Neural cell (in vitro differentiated cells): ENCODE data around the gene ZNF750. TPM values are rescaled to one million over a fixed set of nuclear protein-coding genes. Genes with fewer than 3 reads are reported as not detected.

ENCODE experiments used
- H2AFZ ChIP-seq: fragments of 200-600, 300-800 bp; sonication (generic), shearing (Covaris generic); 2 replicates; pipeline ENCODE4 v1.6.0; 2014; ENCODE audit warnings: low read depth, mild to moderate bottlenecking, antibody characterized with exemption, low read length, moderate library complexity
- H3F3A ChIP-seq: fragments of 200-600 bp; shearing (Covaris generic); 2 replicates; pipeline ENCODE4 v1.6.1; 2016; ENCODE audit warnings: mild to moderate bottlenecking, moderate library complexity, mixed read lengths, antibody characterized with exemption, low read length; ENCODE audit not compliant: insufficient read depth, poor library complexity, severe bottlenecking
- H3K27ac ChIP-seq: fragments of 200-600, 300-800 bp; sonication (generic), shearing (Covaris generic); 2 replicates; pipeline ENCODE4 v1.5.1; 2014; ENCODE audit warnings: mild to moderate bottlenecking, low read length, moderate library complexity
- H3K27me3 ChIP-seq: fragments of 300-800, 200-600 bp; sonication (generic), shearing (Covaris generic); 2 replicates; pipeline ENCODE4 v1.6.0; 2014; ENCODE audit warnings: mild to moderate bottlenecking, low read depth, low read length, moderate library complexity; ENCODE audit not compliant: insufficient read depth
- H3K36me3 ChIP-seq: fragments of 300-800, 200-600 bp; sonication (generic), shearing (Covaris generic); 2 replicates; pipeline ENCODE4 v1.5.1; 2014; ENCODE audit warnings: mild to moderate bottlenecking, antibody characterized with exemption, low read length, moderate library complexity; ENCODE audit not compliant: insufficient read depth
- H3K4me2 ChIP-seq: fragments of 300-800, 200-600 bp; sonication (generic), shearing (Covaris generic); 2 replicates; pipeline ENCODE4 v1.6.0; 2014; ENCODE audit warnings: mild to moderate bottlenecking, low read length
- H3K4me3 ChIP-seq: fragments of 300-800, 200-600 bp; sonication (generic), shearing (Covaris generic); 2 replicates; pipeline ENCODE4 v1.5.1; 2014; ENCODE audit warnings: mild to moderate bottlenecking, low read length, moderate library complexity
- H3K79me2 ChIP-seq: fragments of 200-600 bp; shearing (Covaris generic); replicated peaks from 2 replicates; pipeline ENCODE4 v1.6.0; 2014; ENCODE audit warnings: mild to moderate bottlenecking, low read length, moderate library complexity; ENCODE audit not compliant: insufficient read depth
- H3K9ac ChIP-seq: fragments of 300-800, 200-600 bp; sonication (generic), shearing (Covaris generic); 2 replicates; pipeline ENCODE4 v1.6.1; 2016; ENCODE audit warnings: mild to moderate bottlenecking, low read length, mixed read lengths
- H3K9me2 ChIP-seq: fragments of 200-600 bp; shearing (Covaris generic); 2 replicates; pipeline ENCODE4 v1.6.1; 2016; ENCODE audit warnings: mild to moderate bottlenecking, low read length, mixed read lengths; ENCODE audit not compliant: insufficient read depth
- H3K9me3 ChIP-seq: fragments of 200-600, 300-800 bp; sonication (generic), shearing (Covaris generic); 2 replicates; pipeline ENCODE4 v1.6.1; 2016; ENCODE audit warnings: mild to moderate bottlenecking, mixed run types, low read length, moderate library complexity, mixed read lengths
- H4K20me1 ChIP-seq: fragments of 200-600 bp; shearing (Covaris generic); 2 replicates; pipeline ENCODE4 v1.6.1; 2016; ENCODE audit warnings: mild to moderate bottlenecking, mixed run types; ENCODE audit not compliant: insufficient read depth
- CTCF ChIP-seq: fragments of 450-650 bp; IDR thresholded peaks from 2 replicates; pipeline ENCODE4 v1.5.1; 2014; ENCODE audit warnings: antibody characterized with exemption, mild to moderate bottlenecking, moderate library complexity; ENCODE audit not compliant: poor library complexity, severe bottlenecking
- EP300 ChIP-seq: fragments of 450-650 bp; conservative IDR thresholded peaks from 2 replicates; pipeline ENCODE4 v1.6.1; 2014; ENCODE audit warnings: antibody characterized with exemption, mild to moderate bottlenecking, moderate library complexity; ENCODE audit not compliant: poor library complexity, severe bottlenecking
- EZH2 ChIP-seq: fragments of 200-600, 300-800 bp; shearing (Covaris generic), sonication (generic); IDR thresholded peaks from 2 replicates; pipeline ENCODE4 v1.6.1; 2014; ENCODE audit warnings: antibody characterized with exemption, low read length, borderline replicate concordance, mild to moderate bottlenecking; ENCODE audit not compliant: insufficient read depth, poor library complexity, severe bottlenecking
- MXI1 ChIP-seq: fragments of 450-650 bp; conservative IDR thresholded peaks from 2 replicates; pipeline ENCODE4 v1.6.1; 2014; ENCODE audit warnings: antibody characterized with exemption, mild to moderate bottlenecking; ENCODE audit not compliant: poor library complexity, severe bottlenecking
- POLR2AphosphoS5 ChIP-seq: IDR thresholded peaks from 2 replicates; pipeline ENCODE4 v1.6.1; 2012
- RAD21 ChIP-seq: fragments of 450-650 bp; conservative IDR thresholded peaks from 2 replicates; pipeline ENCODE4 v1.6.1; 2014; ENCODE audit warnings: antibody characterized with exemption, mild to moderate bottlenecking, moderate library complexity
- REST ChIP-seq: IDR thresholded peaks from 2 replicates; pipeline ENCODE4 v1.6.1; 2012; ENCODE audit warnings: borderline replicate concordance
- SMC3 ChIP-seq: fragments of 450-650 bp; conservative IDR thresholded peaks from 2 replicates; pipeline ENCODE4 v1.6.1; 2014; ENCODE audit warnings: antibody characterized with exemption, mild to moderate bottlenecking, moderate library complexity; ENCODE audit not compliant: poor library complexity
- TAF1 ChIP-seq: IDR thresholded peaks from 2 replicates; pipeline ENCODE4 v1.6.1; 2012; ENCODE audit warnings: low read depth
- polyA plus RNA-seq: library from polyadenylated mRNA; depleted of rRNA; stranded (reverse); fragments of >200 nt; gene quantifications from 2 replicates; pipeline ENCODE4 v1.2.3, GENCODE V29; 2014

The ZNF750 gene
- polyA plus RNA-seq, 1 donor from 2014 or later: not detected

GRCh38 chr17:82808921-82809905 is 30.6 kb downstream of the ZNF750 start:
- H4K20me1 ChIP-seq: no peaks in the 10 kb centered on the region
- H3K27me3 ChIP-seq: no peaks in the 10 kb centered on the region
- no peaks in the 10 kb centered on the region for H3K9me3 ChIP-seq
- no peaks in the 10 kb centered on the region for H3F3A ChIP-seq
- TF ChIP-seq CTCF (no peak), RAD21 (no peak), SMC3 (no peak), EP300 (no peak), REST (no peak), POLR2AphosphoS5 (no peak), TAF1 (no peak)
- H3K9ac ChIP-seq: no peak overlapping the region
- no peak overlapping the region for H2AFZ ChIP-seq
- no peak overlapping the region for H3K27ac ChIP-seq
- no peaks in the 10 kb centered on the region for H3K79me2 ChIP-seq
- H3K4me2 ChIP-seq: no peak overlapping the region
- H3K36me3 ChIP-seq: no peaks in the 10 kb centered on the region
- no peak overlapping the region for H3K4me3 ChIP-seq
- H3K9me2 ChIP-seq: no peaks in the 10 kb centered on the region

- Histone ChIP-seq H3K9ac (no peak overlapping the region), H4K20me1 (no peaks in the 10 kb centered on the region), H3K4me3 (no peak overlapping the region), H3K9me2 (no peaks in the 10 kb centered on the region), H2AFZ (no peak overlapping the region), H3K36me3 (no peaks in the 10 kb centered on the region), H3K4me2 (no peak overlapping the region), H3K9me3 (no peaks in the 10 kb centered on the region), H3F3A (no peaks in the 10 kb centered on the region), H3K27me3 (no peaks in the 10 kb centered on the region), H3K79me2 (no peaks in the 10 kb centered on the region), H3K27ac (no peak overlapping the region)
- no peak for TF ChIP-seq POLR2AphosphoS5
- no peak for TF ChIP-seq CTCF
- no peak for TF ChIP-seq EZH2
- TF ChIP-seq EP300: no peak
- no peak for TF ChIP-seq RAD21
- no peak for TF ChIP-seq REST
- TF ChIP-seq SMC3: no peak
- no peak for TF ChIP-seq MXI1
- no peak for TF ChIP-seq TAF1
Measured at GRCh38 chr17:82808006-82808405, 31.8 kb downstream of the ZNF750 start.
